GM19395 (cell line): ENCODE data around the gene DALRD3.

ENCODE experiments used
- ATAC-seq: cut with Tn5 transposase; IDR thresholded peaks from one replicate; pipeline ENCODE4 v1.9.1; 2021; ENCODE audit warnings: mild to moderate bottlenecking, moderate library complexity; ENCODE audit not compliant: unreplicated experiment

The DALRD3 gene

GRCh38 chr3:49017971-49018706 lies at the start of gene DALRD3:
Gene DALRD3, minus strand, starts transcription at chr3:49018580. Its CDS starts 16 bp downstream, at chr3:49018564.
- no peak for ATAC-seq

GRCh38 chr3:49058011-49058410 lies 39.6 kb upstream of the DALRD3 start:
- no peak for ATAC-seq

- no peak for ATAC-seq
These were observed 38.9 kb upstream of the DALRD3 start for GRCh38 chr3:49057268-49057667.

GRCh38 chr3:49054344-49054862 lies 36.0 kb upstream of the DALRD3 start:
- ATAC-seq = no peak

- no peak for ATAC-seq
These were observed 35.2 kb upstream of the DALRD3 start for GRCh38 chr3:49053543-49053942.

- ATAC-seq = no peak
These were observed 16.9 kb upstream of the DALRD3 start for GRCh38 chr3:49035281-49035680.

- ATAC-seq = no peak
These were observed 16.3 kb upstream of the DALRD3 start for GRCh38 chr3:49034650-49035049.

GRCh38 chr3:49032646-49033304 lies 14.4 kb upstream of the DALRD3 start:
- ATAC-seq = no peak

GRCh38 chr3:49030321-49030720 lies 11.9 kb upstream of the DALRD3 start:
- no peak for ATAC-seq

- no peak for ATAC-seq
These were observed 11.1 kb upstream of the DALRD3 start for GRCh38 chr3:49029563-49029884.

GRCh38 chr3:49028673-49029562 lies 10.5 kb upstream of the DALRD3 start, which contains the start of gene IMPDH2:
Gene IMPDH2, minus strand, starts transcription at chr3:49029398. Its CDS starts 48 bp downstream, at chr3:49029350.
- peak; percentile 94 for ATAC-seq

GRCh38 chr3:49028298-49028672 lies 9.9 kb upstream of the DALRD3 start:
- no peak for ATAC-seq

- ATAC-seq = no peak
These were observed 9.3 kb upstream of the DALRD3 start for GRCh38 chr3:49027634-49028033.

GRCh38 chr3:49026536-49026935 lies 8.2 kb upstream of the DALRD3 start:
- no peak for ATAC-seq

- no peak for ATAC-seq
These were observed 7.6 kb upstream of the DALRD3 start for GRCh38 chr3:49025793-49026520.

GRCh38 chr3:49025005-49025792 lies 6.8 kb upstream of the DALRD3 start:
- no peak for ATAC-seq

GRCh38 chr3:49024449-49024848 lies 6.1 kb upstream of the DALRD3 start:
- no peak for ATAC-seq

GRCh38 chr3:49023775-49024174 lies 5.4 kb upstream of the DALRD3 start:
- no peak for ATAC-seq

- ATAC-seq = no peak
These were observed 4.3 kb upstream of the DALRD3 start for GRCh38 chr3:49022688-49023171.
